BE2C (cell line): Measurements from ENCODE around the gene TMEM25.

ENCODE experiments used
- DNase-seq: peaks from one replicate; pipeline ENCODE4 v3.0.0-alpha.2; 2020
- H3K27me3 ChIP-seq: fragments of 250-450 bp; sonication (Bioruptor Pico); 2 replicates; pipeline ENCODE4 v1.5.1; 2020; ENCODE audit warnings: mild to moderate bottlenecking
- H3K36me3 ChIP-seq: fragments of 250-450 bp; sonication (Bioruptor Pico); 2 replicates; pipeline ENCODE4 v1.5.1; 2020; ENCODE audit warnings: mild to moderate bottlenecking
- H3K4me1 ChIP-seq: fragments of 250-450 bp; sonication (Bioruptor Pico); 2 replicates; pipeline ENCODE4 v1.5.1; 2020
- H3K4me3 ChIP-seq: 2 replicates; pipeline ENCODE4 v1.5.1; 2011; ENCODE audit warnings: low read depth, low read length
- H3K9me3 ChIP-seq: fragments of 250-450 bp; sonication (Bioruptor Pico); 2 replicates; pipeline ENCODE4 v1.5.1; 2020
- CTCF ChIP-seq: IDR thresholded peaks from 2 replicates; pipeline ENCODE4 v1.5.1; 2012; ENCODE audit warnings: mild to moderate bottlenecking, low read depth, low read length

Gene TMEM25

GRCh38 chr11:118497831-118498230, 33.2 kb upstream of the TMEM25 start:
- Histone ChIP-seq H3K36me3 (peaks cover 94% of the 10 kb centered on the region), H3K27me3 (no peaks in the 10 kb centered on the region), H3K9me3 (no peaks in the 10 kb centered on the region), H3K4me3 (no peak overlapping the region), H3K4me1 (no peaks in the 10 kb centered on the region)
- no peak for DNase-seq
- no peak for TF ChIP-seq CTCF

GRCh38 chr11:118503216-118503615, 27.8 kb upstream of the TMEM25 start:
- H3K4me3 ChIP-seq: no peak overlapping the region
- H3K27me3 ChIP-seq: no peaks in the 10 kb centered on the region
- DNase-seq: no peak
- TF ChIP-seq CTCF: no peak
- no peaks in the 10 kb centered on the region for H3K9me3 ChIP-seq
- H3K36me3 ChIP-seq: peaks cover 98% of the 10 kb centered on the region
- no peaks in the 10 kb centered on the region for H3K4me1 ChIP-seq

GRCh38 chr11:118511601-118512000, 19.4 kb upstream of the TMEM25 start:
- no peak for TF ChIP-seq CTCF
- no peak overlapping the region for H3K4me3 ChIP-seq
- H3K9me3 ChIP-seq: no peaks in the 10 kb centered on the region
- no peaks in the 10 kb centered on the region for H3K27me3 ChIP-seq
- no peak for DNase-seq
- peaks cover 94% of the 10 kb centered on the region for H3K36me3 ChIP-seq
- H3K4me1 ChIP-seq: no peaks in the 10 kb centered on the region

- Histone ChIP-seq H3K36me3 (peaks cover 86% of the 10 kb centered on the region), H3K4me3 (no peak overlapping the region), H3K27me3 (no peaks in the 10 kb centered on the region), H3K4me1 (no peaks in the 10 kb centered on the region), H3K9me3 (no peaks in the 10 kb centered on the region)
- no peak for DNase-seq
- no peak for TF ChIP-seq CTCF
Measured at GRCh38 chr11:118514103-118514502, 16.9 kb upstream of the TMEM25 start.

GRCh38 chr11:118519549-118519948, 11.4 kb upstream of the TMEM25 start:
- Histone ChIP-seq H3K27me3 (no peaks in the 10 kb centered on the region), H3K36me3 (peaks cover 89% of the 10 kb centered on the region), H3K4me1 (no peaks in the 10 kb centered on the region), H3K4me3 (no peak overlapping the region), H3K9me3 (no peaks in the 10 kb centered on the region)
- TF ChIP-seq CTCF: no peak
- no peak for DNase-seq

- H3K9me3 ChIP-seq: no peaks in the 10 kb centered on the region
- H3K36me3 ChIP-seq: peaks cover 74% of the 10 kb centered on the region
- no peaks in the 10 kb centered on the region for H3K4me1 ChIP-seq
- no peak overlapping the region for H3K4me3 ChIP-seq
- no peak for DNase-seq
- H3K27me3 ChIP-seq: no peaks in the 10 kb centered on the region
- TF ChIP-seq CTCF: no peak
Measured at GRCh38 chr11:118521892-118522311, 9.1 kb upstream of the TMEM25 start.
